ENCODE data around the gene C6orf89.
A peak's percentile ranks its signal among the peaks of the same experiment; 100 is the strongest.

The C6orf89 gene

DNA sequence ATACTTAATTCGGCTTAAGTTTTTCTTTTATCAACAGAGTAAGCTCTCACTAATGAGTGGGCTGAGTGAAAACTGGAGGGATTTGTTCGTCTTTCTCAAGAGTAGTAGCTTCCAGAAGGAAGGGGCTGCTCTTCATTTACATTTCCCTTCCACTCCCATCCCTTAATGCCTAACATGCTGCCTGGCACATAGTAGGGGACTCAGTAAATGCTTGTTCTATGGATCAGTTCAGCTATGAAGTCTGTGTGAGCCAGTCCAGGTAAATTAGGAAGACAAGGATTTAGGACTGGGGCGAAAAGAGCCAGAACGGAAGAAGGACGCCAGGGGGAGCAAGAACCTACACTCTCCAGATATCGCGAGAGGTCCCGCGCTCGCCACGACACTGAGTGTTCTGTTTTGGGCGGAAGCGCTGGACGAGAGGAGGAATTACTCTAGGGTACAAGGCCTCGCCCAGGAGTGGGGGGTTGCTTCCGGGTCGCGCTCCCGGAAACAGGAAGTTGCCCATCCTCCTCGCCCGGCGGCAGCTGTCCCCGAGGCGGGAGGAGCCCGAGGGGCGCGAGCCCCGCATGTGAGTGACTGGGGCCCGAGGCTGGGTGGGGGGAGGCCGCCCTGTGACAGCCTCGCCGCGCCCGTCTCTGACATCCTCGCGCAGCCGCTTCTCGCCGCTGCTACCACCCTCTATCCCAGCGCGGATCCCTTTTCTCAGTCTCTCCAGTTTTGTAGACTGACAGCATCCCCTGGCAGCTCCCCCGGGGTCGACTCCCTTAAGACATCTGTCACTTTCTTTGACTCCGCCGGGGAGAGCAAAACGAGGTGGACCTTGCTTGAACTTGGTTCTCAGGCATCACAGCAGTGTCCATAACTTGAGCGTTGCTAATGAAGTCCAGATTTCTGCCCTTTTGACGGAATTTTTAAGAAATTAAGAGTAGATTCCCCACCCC is at the start of gene C6orf89:
Gene C6orf89 (plus strand): TSS at position 492 of the 941 bp plus-strand sequence. CDS start 13,493 bp downstream, outside the sequence.
- intact Hi-C loops (cut with DNase I): loop anchor here (2.0 to 10.0 kb wide), 2 partner anchors 93 to 289 kb away; partner anchors contain the start of gene PIM1
- DNase-seq: peak; percentile 95 to 100 (median 99)

- intact Hi-C loops (cut with DNase I): no loop called here
These were observed 49.4 kb upstream of the C6orf89 start for GRCh38 chr6:36836111-36837021.

GRCh38 chr6:36837022-36837339 is 48.8 kb upstream of the C6orf89 start:
- DNase-seq: no peak
- intact Hi-C loops (cut with DNase I): no loop called here

More at GRCh38 chr6:36836111-36837021, 49.4 kb upstream of the C6orf89 start:
- peak in 6 of 42 donors; percentile 29 to 66 (median 48) for DNase-seq

DNA sequence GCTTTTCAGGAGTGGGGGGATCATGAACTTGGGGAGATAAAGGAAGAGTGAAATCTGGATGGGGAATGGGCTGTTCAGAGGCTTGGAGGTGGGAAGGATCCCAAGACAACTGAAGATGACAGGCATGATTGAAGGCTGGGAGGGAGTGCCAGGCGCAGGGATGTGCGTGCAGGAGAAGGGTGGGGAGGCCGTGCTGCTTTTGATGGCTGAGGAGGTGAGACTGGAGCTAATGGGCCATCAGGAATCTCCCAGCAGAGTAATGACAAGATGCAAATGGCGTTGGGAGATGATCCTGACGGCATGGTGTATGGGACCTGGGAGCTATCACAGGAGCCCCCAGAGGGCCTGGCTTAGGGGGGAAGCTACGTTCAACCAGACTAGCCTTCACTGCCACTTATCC is 48.1 kb upstream of the C6orf89 start:
- DNase-seq: peak in 19 of 42 donors; percentile 20 to 82 (median 47)
- intact Hi-C loops (cut with DNase I): no loop called here

- DNase-seq: peak in 36 of 42 donors; percentile 39 to 83 (median 64)
- intact Hi-C loops (cut with DNase I): no loop called here
These were observed 46.6 kb upstream of the C6orf89 start, which contains the start of gene CPNE5 for GRCh38 chr6:36838896-36839748. TSS of gene CPNE5 (minus strand) at chr6:36839444. CDS start at chr6:36839377, 67 bp downstream.

- DNase-seq: peak in 39 of 42 donors; percentile 48 to 85 (median 70)
- intact Hi-C loops (cut with DNase I): no loop called here
These were observed 45.9 kb upstream of the C6orf89 start for GRCh38 chr6:36839749-36840431.

DNA sequence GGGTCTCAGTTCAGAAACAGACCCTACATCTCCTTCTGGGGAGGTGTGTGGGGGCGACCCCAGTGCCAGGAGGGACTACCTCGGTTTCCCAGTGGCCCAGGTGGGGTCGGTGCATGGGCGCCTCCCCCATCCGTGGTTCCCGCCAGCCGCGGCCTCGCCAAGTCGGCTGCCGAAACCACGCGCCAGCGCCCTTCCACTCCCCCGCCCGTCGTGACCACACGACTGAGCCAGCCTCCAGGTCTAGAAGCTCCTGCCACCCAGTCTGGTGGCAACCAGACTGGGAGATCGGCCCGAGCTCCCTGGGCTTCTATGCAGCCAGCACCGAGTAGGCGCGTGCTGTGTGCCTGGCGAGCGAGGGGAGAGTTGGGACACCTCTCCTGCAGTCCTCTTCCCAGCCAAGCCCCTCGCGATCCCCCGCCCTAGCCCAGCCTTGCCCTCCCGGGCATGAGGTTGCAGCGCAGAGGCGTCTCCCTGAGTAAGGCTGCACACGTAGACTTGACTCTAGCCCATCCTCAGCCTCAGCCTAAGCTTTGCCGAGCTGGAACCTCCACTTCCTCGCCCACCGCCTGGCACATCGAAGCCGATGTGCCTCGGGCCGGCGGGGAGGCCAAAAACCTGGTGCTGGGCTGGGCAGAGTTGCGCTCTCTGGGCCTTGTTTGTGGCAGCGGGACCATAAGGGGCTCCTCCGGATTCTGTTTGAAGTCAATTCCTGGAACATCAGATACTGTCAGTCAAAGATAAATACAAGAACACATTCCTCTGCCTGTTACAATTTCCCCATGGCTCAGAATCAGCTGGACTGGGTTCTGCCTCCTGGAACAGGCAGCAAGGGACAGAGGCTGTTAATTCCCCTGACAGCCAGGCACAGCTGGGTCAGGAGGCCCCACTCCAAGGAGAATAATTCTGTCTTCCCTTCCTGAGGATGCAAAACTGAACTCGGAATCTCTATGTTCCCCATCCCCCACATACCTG is 45.0 kb upstream of the C6orf89 start:
- peak in 6 of 42 donors; percentile 24 to 47 (median 28) for DNase-seq
- intact Hi-C loops (cut with DNase I): no loop called here

DNA sequence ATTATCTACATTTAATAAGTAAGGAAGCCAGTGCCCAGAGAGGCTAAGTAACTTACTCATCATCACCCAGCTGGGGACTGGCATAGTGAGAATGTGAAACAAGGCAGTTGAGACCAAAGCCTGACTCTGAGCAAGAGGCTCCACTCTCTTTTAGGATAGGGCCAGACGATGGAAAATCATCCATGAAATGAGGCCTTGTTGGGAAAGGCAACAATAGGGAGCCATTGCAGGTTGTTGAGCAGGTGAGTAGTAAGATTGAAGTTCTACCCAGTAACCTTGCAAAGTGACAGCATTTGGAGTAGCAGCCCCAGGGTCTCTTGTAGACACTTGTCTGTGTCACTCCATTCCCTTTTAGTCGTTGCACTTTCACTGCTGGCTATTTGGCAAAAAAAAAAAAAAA is 44.0 kb upstream of the C6orf89 start:
- no peak for DNase-seq
- intact Hi-C loops (cut with DNase I): no loop called here

DNA sequence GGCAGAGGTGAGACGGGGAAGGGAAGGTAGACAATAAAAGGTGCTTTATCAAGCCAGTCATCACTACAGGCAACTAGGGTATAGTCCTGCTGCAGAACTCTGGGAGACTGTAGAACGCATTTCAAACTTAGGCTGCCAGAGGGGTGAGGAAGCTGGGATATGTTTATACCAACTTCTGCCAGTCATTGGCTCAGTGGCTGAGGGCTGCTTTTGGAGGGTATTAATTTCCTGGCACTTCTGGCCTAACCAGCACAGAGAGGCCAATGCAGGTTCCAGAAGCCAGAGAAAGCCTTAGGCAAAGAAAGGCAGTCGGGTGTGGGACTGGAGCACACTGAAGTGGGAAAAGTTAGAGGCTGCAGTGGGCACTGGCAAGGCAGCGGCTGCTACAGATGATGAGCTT is 42.6 kb upstream of the C6orf89 start:
- intact Hi-C loops (cut with DNase I): no loop called here

GRCh38 chr6:36844232-36845170 is 41.3 kb upstream of the C6orf89 start:
- DNase-seq: no peak
- intact Hi-C loops (cut with DNase I): no loop called here

More for the DNA sequence above, 42.6 kb upstream of the C6orf89 start:
- DNase-seq: no peak

DNA sequence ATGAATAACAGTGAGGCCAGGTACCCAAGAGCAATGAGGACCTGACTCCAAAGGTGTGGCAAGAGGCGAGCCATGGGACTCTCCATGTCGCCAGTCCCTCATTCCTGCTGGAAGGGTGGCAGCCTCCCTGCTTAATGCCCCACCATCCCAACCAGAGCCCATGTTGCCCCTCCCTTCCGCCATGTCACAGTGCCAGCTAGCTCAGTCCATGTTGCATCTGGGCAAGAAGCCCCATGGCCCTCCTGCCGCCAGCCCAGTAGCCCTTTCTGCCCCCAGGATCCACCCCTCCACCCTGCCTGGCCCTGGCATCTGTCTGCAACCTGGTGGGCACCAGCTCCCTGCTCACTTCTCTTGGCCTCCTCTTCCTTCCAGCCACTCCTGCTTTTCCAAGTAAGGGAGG is 40.5 kb upstream of the C6orf89 start:
- intact Hi-C loops (cut with DNase I): no loop called here
- no peak for DNase-seq

- intact Hi-C loops (cut with DNase I): no loop called here
- no peak for DNase-seq
These were observed 38.6 kb upstream of the C6orf89 start for GRCh38 chr6:36847152-36847551.

GRCh38 chr6:36847991-36848390 is 37.8 kb upstream of the C6orf89 start:
- intact Hi-C loops (cut with DNase I): no loop called here

DNA sequence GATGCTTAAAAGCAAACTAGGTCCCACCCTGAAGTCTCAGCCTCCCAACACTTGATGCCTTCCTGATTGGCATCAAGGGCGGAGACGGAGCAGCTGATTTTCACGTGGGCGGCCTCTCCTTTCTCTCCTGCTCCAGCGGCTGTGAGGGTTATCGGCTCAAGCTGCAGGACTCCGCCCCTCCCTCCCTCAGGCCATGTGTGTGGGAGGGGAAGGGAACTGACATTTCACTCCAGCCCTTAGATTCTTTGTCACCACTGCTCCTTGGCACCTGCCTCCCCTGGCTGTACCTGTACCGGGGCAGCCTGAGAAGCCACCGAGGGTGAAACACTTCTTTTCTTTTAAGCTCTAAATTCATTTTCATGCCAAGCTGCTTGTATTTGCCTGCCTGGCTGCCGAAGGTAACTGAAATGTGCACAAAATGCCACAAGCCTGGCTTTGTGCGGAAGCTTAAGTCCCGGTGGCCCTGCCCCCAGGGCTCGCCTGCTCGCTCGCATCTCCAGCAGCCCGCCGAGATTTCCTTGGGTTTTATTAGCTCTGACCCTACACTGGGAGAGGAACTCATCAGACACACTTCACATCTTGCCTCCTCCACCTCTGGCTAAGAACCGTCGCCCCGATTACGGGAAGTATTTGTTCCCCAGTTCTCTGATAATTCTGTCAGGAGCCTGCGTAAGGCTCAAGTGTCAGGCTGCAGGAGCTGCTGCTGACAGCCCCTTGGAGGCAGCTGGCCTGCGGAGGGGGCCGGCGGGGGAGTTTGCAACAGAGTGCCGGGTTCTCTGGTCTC is 36.9 kb upstream of the C6orf89 start:
- peak; percentile 41 to 88 (median 74) for DNase-seq
- intact Hi-C loops (cut with DNase I): no loop called here

More at GRCh38 chr6:36847991-36848390, 37.8 kb upstream of the C6orf89 start:
- no peak for DNase-seq

- DNase-seq: peak in 1 of 42 donors; percentile 13
- intact Hi-C loops (cut with DNase I): loop anchor here (5.0 kb wide), 1 partner anchor 83 kb away; no protein-coding TSS in a partner anchor
These were observed 35.7 kb upstream of the C6orf89 start for GRCh38 chr6:36850021-36850420.

Data from head of caudate nucleus (tissue), 42 donors.